HepG2 (cell line): ENCODE measurements around the gene GPATCH8.

Experiments used
- JUND ChIP-seq: sonication (generic); formaldehyde crosslinking; IDR thresholded peaks from 2 replicates; pipeline ENCODE4 v1.8.0; 2022; ENCODE audit warnings: mild to moderate bottlenecking, missing genetic modification reagents
- TGIF2 ChIP-seq: IDR thresholded peaks from 2 replicates; pipeline ENCODE4 v1.6.1; 2016; ENCODE audit warnings: control low read depth, missing compliant biosample characterization
- USF2 ChIP-seq, 2 experiments: sonication (generic) in 1 of 2; formaldehyde crosslinking in 1 of 2; IDR thresholded peaks; 2 replicates each; pipeline versions ENCODE4 v1.5.1 to v1.6.1; 2011 to 2020; ENCODE audit warnings: borderline replicate concordance in 1 of 2, low read depth in 1 of 2, low read length in 1 of 2, mild to moderate bottlenecking in 1 of 2, missing genetic modification reagents in 1 of 2, moderate library complexity in 1 of 2
- TF ChIP-seq, protein P1 (sequence below): sonication (generic); formaldehyde crosslinking; IDR thresholded peaks from 2 replicates; pipeline ENCODE4 v1.5.0; 2020; ENCODE audit warnings: mild to moderate bottlenecking, missing genetic modification reagents, moderate library complexity

DNA sequence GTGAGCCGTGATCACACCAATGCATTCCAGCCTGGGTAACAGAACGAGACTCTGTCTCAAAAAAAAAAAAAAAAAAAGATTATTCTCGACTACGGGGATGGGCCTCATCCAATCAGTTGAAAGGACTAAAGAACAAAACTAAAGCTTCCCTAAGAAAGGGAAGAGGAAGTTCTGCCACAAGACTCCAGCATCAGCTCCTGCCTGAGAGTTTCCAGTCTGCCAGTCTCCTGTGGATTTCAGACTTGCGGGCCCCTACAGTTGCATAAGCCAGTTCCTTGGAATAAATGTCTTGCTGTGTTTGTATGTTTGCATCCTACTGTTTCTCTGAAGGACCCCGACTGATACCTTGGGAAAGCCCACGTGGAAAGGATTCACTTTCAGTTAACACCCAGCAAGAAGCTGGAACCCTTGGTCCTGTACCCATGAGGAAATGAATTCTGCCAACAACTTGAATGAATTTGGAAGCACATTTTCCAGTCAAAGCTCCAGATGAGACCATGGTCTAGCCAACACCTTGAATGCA is 27.8 kb upstream of the GPATCH8 start:
- no peak for TF ChIP-seq JUND (CRISPR knock-in tag)
- TF ChIP-seq, protein P1, sequence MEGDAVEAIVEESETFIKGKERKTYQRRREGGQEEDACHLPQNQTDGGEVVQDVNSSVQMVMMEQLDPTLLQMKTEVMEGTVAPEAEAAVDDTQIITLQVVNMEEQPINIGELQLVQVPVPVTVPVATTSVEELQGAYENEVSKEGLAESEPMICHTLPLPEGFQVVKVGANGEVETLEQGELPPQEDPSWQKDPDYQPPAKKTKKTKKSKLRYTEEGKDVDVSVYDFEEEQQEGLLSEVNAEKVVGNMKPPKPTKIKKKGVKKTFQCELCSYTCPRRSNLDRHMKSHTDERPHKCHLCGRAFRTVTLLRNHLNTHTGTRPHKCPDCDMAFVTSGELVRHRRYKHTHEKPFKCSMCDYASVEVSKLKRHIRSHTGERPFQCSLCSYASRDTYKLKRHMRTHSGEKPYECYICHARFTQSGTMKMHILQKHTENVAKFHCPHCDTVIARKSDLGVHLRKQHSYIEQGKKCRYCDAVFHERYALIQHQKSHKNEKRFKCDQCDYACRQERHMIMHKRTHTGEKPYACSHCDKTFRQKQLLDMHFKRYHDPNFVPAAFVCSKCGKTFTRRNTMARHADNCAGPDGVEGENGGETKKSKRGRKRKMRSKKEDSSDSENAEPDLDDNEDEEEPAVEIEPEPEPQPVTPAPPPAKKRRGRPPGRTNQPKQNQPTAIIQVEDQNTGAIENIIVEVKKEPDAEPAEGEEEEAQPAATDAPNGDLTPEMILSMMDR (CRISPR knock-in tag) = no peak
- no peak for TF ChIP-seq USF2 (IDR thresholded peaks at IDR 0.05; ENCODE audit: low read depth, low read length)
- TF ChIP-seq USF2 (CRISPR knock-in tag; IDR thresholded peaks at IDR 0.05; ENCODE audit: borderline replicate concordance) = no peak
- no peak for TF ChIP-seq TGIF2 (CRISPR knock-in tag)
